Loucy (cell line): ENCODE results near the gene ZFR2.

Source experiments
- H2AFZ ChIP-seq: fragments of 200-600 bp; sonication (generic); 2 replicates; pipeline ENCODE4 v1.6.0; 2016; ENCODE audit warnings: antibody characterized with exemption, mild to moderate bottlenecking, low read length, moderate library complexity
- H3F3A ChIP-seq: fragments of 200-600 bp; 2 replicates; pipeline ENCODE4 v1.6.0; 2016; ENCODE audit warnings: antibody characterized with exemption, low read depth, mild to moderate bottlenecking
- H3K27me3 ChIP-seq: fragments of 200-600 bp; sonication (generic); 2 replicates; pipeline ENCODE4 v1.6.1; 2014; ENCODE audit warnings: low read length, mild to moderate bottlenecking; ENCODE audit not compliant: insufficient read depth, poor library complexity, severe bottlenecking
- H3K36me3 ChIP-seq: fragments of 200-600 bp; sonication (generic); 2 replicates; pipeline ENCODE4 v1.6.1; 2016; ENCODE audit warnings: low read length; ENCODE audit not compliant: insufficient read depth
- H3K4me1 ChIP-seq: fragments of 200-600 bp; sonication (generic); 2 replicates; pipeline ENCODE4 v1.5.1; 2014; ENCODE audit warnings: low read length, mild to moderate bottlenecking; ENCODE audit not compliant: insufficient read depth, poor library complexity, severe bottlenecking
- H3K4me2 ChIP-seq: fragments of 200-600 bp; sonication (generic); 2 replicates; pipeline ENCODE4 v1.6.0; 2014; ENCODE audit warnings: antibody characterized with exemption, low read length, low read depth, mild to moderate bottlenecking; ENCODE audit not compliant: poor library complexity, severe bottlenecking
- H3K4me3 ChIP-seq: fragments of 200-600 bp; sonication (generic); 2 replicates; pipeline ENCODE4 v1.5.1; 2014; ENCODE audit warnings: low read length, mild to moderate bottlenecking, mixed read lengths; ENCODE audit not compliant: poor library complexity, severe bottlenecking
- H3K79me2 ChIP-seq: fragments of 200-600 bp; sonication (generic); 2 replicates; pipeline ENCODE4 v1.6.1; 2014; ENCODE audit warnings: low read length; ENCODE audit not compliant: insufficient read depth
- H3K9ac ChIP-seq: fragments of 200-600 bp; sonication (generic); 2 replicates; pipeline ENCODE4 v1.6.0; 2014; ENCODE audit warnings: mild to moderate bottlenecking, low read depth, low read length, moderate library complexity; ENCODE audit not compliant: poor library complexity, severe bottlenecking
- H3K9me2 ChIP-seq: fragments of 200-600 bp; sonication (generic); replicated peaks from 2 replicates; pipeline ENCODE4 v1.6.1; 2016; ENCODE audit warnings: low read depth, low read length, mixed read lengths
- H3K9me3 ChIP-seq: fragments of 200-600 bp; sonication (generic); 2 replicates; pipeline ENCODE4 v1.6.1; 2014; ENCODE audit warnings: mild to moderate bottlenecking, antibody characterized with exemption, low read length, low read depth; ENCODE audit not compliant: insufficient read depth
- H4K20me1 ChIP-seq: fragments of 200-600 bp; sonication (generic); 2 replicates; pipeline ENCODE4 v1.6.0; 2014; ENCODE audit warnings: antibody characterized with exemption, low read length, mild to moderate bottlenecking; ENCODE audit not compliant: insufficient read depth, poor library complexity, severe bottlenecking
- CTCF ChIP-seq: fragments of 200-600 bp; sonication (generic); conservative IDR thresholded peaks from 2 replicates; pipeline ENCODE4 v1.5.1; 2014; ENCODE audit warnings: mild to moderate bottlenecking, antibody characterized with exemption, low read length
- EZH2phosphoT487 ChIP-seq: fragments of 200-600 bp; IDR thresholded peaks from 2 replicates; pipeline ENCODE4 v1.6.1; 2018; ENCODE audit warnings: antibody characterized with exemption, mild to moderate bottlenecking, moderate library complexity, borderline replicate concordance

Gene ZFR2

GRCh38 chr19:3821156-3821555 is 47.7 kb downstream of the ZFR2 start:
- no peaks in the 10 kb centered on the region for H3F3A ChIP-seq

GRCh38 chr19:3819989-3820388 is 48.8 kb downstream of the ZFR2 start:
- Histone ChIP-seq H3K27me3 (no peaks in the 10 kb centered on the region), H3K9me2 (no peaks in the 10 kb centered on the region), H3F3A (no peaks in the 10 kb centered on the region), H3K79me2 (no peaks in the 10 kb centered on the region), H3K4me1 (peaks cover 15% of the 10 kb centered on the region), H2AFZ (no peak overlapping the region), H3K4me2 (no peak overlapping the region), H3K4me3 (no peak overlapping the region), H4K20me1 (no peaks in the 10 kb centered on the region), H3K9ac (peak overlapping the region; percentile 46), H3K36me3 (no peaks in the 10 kb centered on the region), H3K9me3 (no peaks in the 10 kb centered on the region)
- TF ChIP-seq CTCF (no peak), EZH2phosphoT487 (no peak)

More at GRCh38 chr19:3821156-3821555, 47.7 kb downstream of the ZFR2 start:
- Histone ChIP-seq H3K4me1 (peaks cover 12% of the 10 kb centered on the region), H3K4me2 (peak overlapping the region; percentile 15), H3K27me3 (no peaks in the 10 kb centered on the region), H3K79me2 (no peaks in the 10 kb centered on the region), H3K9me2 (no peaks in the 10 kb centered on the region), H3K9me3 (no peaks in the 10 kb centered on the region), H3K9ac (peak overlapping the region; percentile 46), H3K36me3 (no peaks in the 10 kb centered on the region), H3K4me3 (peak overlapping the region; percentile 16), H4K20me1 (no peaks in the 10 kb centered on the region), H2AFZ (peak overlapping the region; percentile 58)
- no peak for TF ChIP-seq EZH2phosphoT487
- no peak for TF ChIP-seq CTCF

GRCh38 chr19:3818918-3819317 is 49.9 kb downstream of the ZFR2 start:
- Histone ChIP-seq H3K79me2 (no peaks in the 10 kb centered on the region), H3K36me3 (no peaks in the 10 kb centered on the region), H3K27me3 (no peaks in the 10 kb centered on the region), H4K20me1 (no peaks in the 10 kb centered on the region), H3F3A (no peaks in the 10 kb centered on the region), H3K9me2 (no peaks in the 10 kb centered on the region), H3K9ac (no peak overlapping the region), H3K4me2 (no peak overlapping the region), H3K4me1 (peaks cover 26% of the 10 kb centered on the region), H3K9me3 (no peaks in the 10 kb centered on the region), H2AFZ (no peak overlapping the region), H3K4me3 (no peak overlapping the region)
- TF ChIP-seq CTCF (no peak), EZH2phosphoT487 (no peak)
